Measurements from ENCODE around the gene DTX4.

Gene DTX4

GRCh38 chr11:59192446-59193020, 20.6 kb downstream of the DTX4 start:
- no peak for DNase-seq (ENCODE audit: low read depth)

- DNase-seq (ENCODE audit: low read depth): no peak
These were observed 21.7 kb downstream of the DTX4 start for GRCh38 chr11:59193587-59194130.

GRCh38 chr11:59195586-59195985, 23.7 kb downstream of the DTX4 start:
- no peak for DNase-seq (ENCODE audit: low read depth)

GRCh38 chr11:59196777-59197176, 24.8 kb downstream of the DTX4 start:
- DNase-seq (ENCODE audit: low read depth): no peak

GRCh38 chr11:59197991-59198390, 26.1 kb downstream of the DTX4 start:
- no peak for DNase-seq (ENCODE audit: low read depth)

GRCh38 chr11:59198726-59199125, 26.8 kb downstream of the DTX4 start:
- DNase-seq (ENCODE audit: low read depth): no peak

GRCh38 chr11:59199546-59200422, 27.9 kb downstream of the DTX4 start:
- no peak for DNase-seq (ENCODE audit: low read depth)

- no peak for DNase-seq (ENCODE audit: low read depth)
These were observed 28.5 kb downstream of the DTX4 start for GRCh38 chr11:59200423-59200746.

GRCh38 chr11:59201353-59201752, 29.4 kb downstream of the DTX4 start:
- no peak for DNase-seq (ENCODE audit: low read depth)

- peak; percentile 20 for DNase-seq (ENCODE audit: low read depth)
These were observed 32.8 kb downstream of the DTX4 start for GRCh38 chr11:59204746-59205145.

GRCh38 chr11:59205648-59206047, 33.7 kb downstream of the DTX4 start:
- no peak for DNase-seq (ENCODE audit: low read depth)

GRCh38 chr11:59206635-59207034, 34.7 kb downstream of the DTX4 start:
- peak; percentile 58 for DNase-seq (ENCODE audit: low read depth)

- DNase-seq (ENCODE audit: low read depth): peak; percentile 62
These were observed 36.1 kb downstream of the DTX4 start for GRCh38 chr11:59207988-59208451.

GRCh38 chr11:59208956-59209355, 37.0 kb downstream of the DTX4 start:
- DNase-seq (ENCODE audit: low read depth): peak; percentile 20

GRCh38 chr11:59212222-59212621, 40.3 kb downstream of the DTX4 start:
- no peak for DNase-seq (ENCODE audit: low read depth)

- DNase-seq (ENCODE audit: low read depth): no peak
These were observed 41.1 kb downstream of the DTX4 start, which contains the start of gene MPEG1 for GRCh38 chr11:59212744-59213631. TSS of gene MPEG1 (minus strand) at chr11:59212927. CDS start at chr11:59212865, 62 bp downstream.

- no peak for DNase-seq (ENCODE audit: low read depth)
These were observed 42.4 kb downstream of the DTX4 start for GRCh38 chr11:59214141-59214893.

- DNase-seq (ENCODE audit: low read depth): peak; percentile 67
These were observed 45.0 kb downstream of the DTX4 start for GRCh38 chr11:59216641-59217564.

- no peak for DNase-seq (ENCODE audit: low read depth)
These were observed 46.4 kb downstream of the DTX4 start for GRCh38 chr11:59218319-59218718.

- DNase-seq (ENCODE audit: low read depth): no peak
These were observed 47.0 kb downstream of the DTX4 start for GRCh38 chr11:59218893-59219292.
